ENCODE data around the gene AGO3. TPM values are rescaled to one million over a fixed set of nuclear protein-coding genes. Genes with fewer than 3 reads are reported as not detected.

Gene AGO3
- total and polyA plus RNA-seq, 2 donors (not counting 3 experiments of a cell fraction or from before 2014, with no cell fraction given), result 10.4 to 21.1 TPM

DNA sequence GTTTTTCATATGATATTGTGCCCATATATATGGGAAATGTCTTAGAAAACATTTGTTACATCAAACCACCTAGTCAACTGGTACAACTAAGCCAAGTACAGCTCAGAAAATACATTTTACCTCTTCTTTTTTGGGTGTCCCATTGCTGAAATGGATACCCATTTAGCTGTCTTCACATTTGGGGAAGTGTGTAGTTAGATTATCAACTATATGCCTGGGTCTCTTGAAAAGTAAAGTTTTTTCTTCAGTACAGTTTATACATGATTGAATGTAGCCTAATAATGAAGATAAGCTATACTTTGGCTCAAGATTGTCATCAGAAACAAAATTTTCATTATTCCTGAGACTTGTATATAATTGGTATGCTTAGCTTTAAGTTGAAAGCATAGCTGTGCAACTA is 2.0 kb downstream of the AGO3 start:
- Histone ChIP-seq H3K4me2 (ENCODE audit: insufficient read depth, low read length) (peak overlapping the region; percentile 94), H3K9ac (replicated peaks; ENCODE audit: extremely low read depth, insufficient read depth, low read length) (no peak overlapping the region), H3K36me3 (ENCODE audit: control insufficient read depth in 2 of 2, extremely low read depth in 1 of 2, insufficient read depth in 2 of 2, low read length in 2 of 2) (no peaks in the 10 kb centered on the region), H3K9me3 (replicated peaks; ENCODE audit: control insufficient read depth, insufficient read depth, low read length) (no peaks in the 10 kb centered on the region), H3K27ac (ENCODE audit: insufficient read depth, low read depth, low read length) (no peak overlapping the region), H2AFZ (ENCODE audit: low read depth, low read length) (no peak overlapping the region), H3K4me1 (ENCODE audit: control insufficient read depth, extremely low read depth, insufficient read depth, low read length) (peaks cover 16% of the 10 kb centered on the region), H3K4me3 (replicated peaks in 1 of 3; ENCODE audit: insufficient read depth in 1 of 3, low read depth in 1 of 3, low read length in 3 of 3) (no peak overlapping the region), H3K27me3 (ENCODE audit: control insufficient read depth in 2 of 2, insufficient read depth in 2 of 2, low read length in 2 of 2) (no peaks in the 10 kb centered on the region), H3K9me1 (replicated peaks; ENCODE audit: control insufficient read depth, extremely low read depth, insufficient read depth, low read length) (no peaks in the 10 kb centered on the region), H3K79me2 (ENCODE audit: control insufficient read depth, insufficient read depth, low read length) (peaks cover 55% of the 10 kb centered on the region), H4K20me1 (replicated peaks; ENCODE audit: control insufficient read depth, extremely low read depth, insufficient read depth, low read length) (no peaks in the 10 kb centered on the region)
- DNase-seq (ENCODE audit: low read depth, low spot score) (no peak), FAIRE-seq (no peak)
- dilution Hi-C loops (cut with MboI; ENCODE audit: extremely low pct_ligation_motif_present, low sequenced_read_pairs), result no loop called here
- intact Hi-C loops (cut with micrococcal nuclease), result no loop called here
- no TSS peak for BruUV-seq (replicated peaks)
- CTCF ChIA-PET, result interaction anchor here (0.5 to 1.2 kb wide), 2 partner anchors 9 to 24 kb away, joined by 3 to 4 read pairs; no protein-coding TSS in a partner anchor
- POLR2A ChIA-PET, result no interaction called here
- TF ChIP-seq POLR2A (IDR thresholded peaks at IDR 0.05; ENCODE audit: low read depth, low read length) (no peak), POLR2AphosphoS5 (IDR thresholded peaks at IDR 0.05; ENCODE audit: insufficient read depth, low read depth, low read length) (no peak), GATA2 (IDR thresholded peaks at IDR 0.05; ENCODE audit: insufficient read depth, insufficient read length, low read depth, low read length) (no peak), MYC (IDR thresholded peaks at IDR 0.05; ENCODE audit: low read depth, low read length) (no peak), FOS (IDR thresholded peaks at IDR 0.05; ENCODE audit: borderline replicate concordance, insufficient read depth, low read length) (no peak), JUN (IDR thresholded peaks at IDR 0.05; ENCODE audit: borderline replicate concordance, insufficient read depth, insufficient read length, low read depth) (no peak), EZH2 (IDR thresholded peaks at IDR 0.05; ENCODE audit: borderline replicate concordance, low read depth, low read length, severe bottlenecking) (no peak)
- TF ChIP-seq, protein P1, sequence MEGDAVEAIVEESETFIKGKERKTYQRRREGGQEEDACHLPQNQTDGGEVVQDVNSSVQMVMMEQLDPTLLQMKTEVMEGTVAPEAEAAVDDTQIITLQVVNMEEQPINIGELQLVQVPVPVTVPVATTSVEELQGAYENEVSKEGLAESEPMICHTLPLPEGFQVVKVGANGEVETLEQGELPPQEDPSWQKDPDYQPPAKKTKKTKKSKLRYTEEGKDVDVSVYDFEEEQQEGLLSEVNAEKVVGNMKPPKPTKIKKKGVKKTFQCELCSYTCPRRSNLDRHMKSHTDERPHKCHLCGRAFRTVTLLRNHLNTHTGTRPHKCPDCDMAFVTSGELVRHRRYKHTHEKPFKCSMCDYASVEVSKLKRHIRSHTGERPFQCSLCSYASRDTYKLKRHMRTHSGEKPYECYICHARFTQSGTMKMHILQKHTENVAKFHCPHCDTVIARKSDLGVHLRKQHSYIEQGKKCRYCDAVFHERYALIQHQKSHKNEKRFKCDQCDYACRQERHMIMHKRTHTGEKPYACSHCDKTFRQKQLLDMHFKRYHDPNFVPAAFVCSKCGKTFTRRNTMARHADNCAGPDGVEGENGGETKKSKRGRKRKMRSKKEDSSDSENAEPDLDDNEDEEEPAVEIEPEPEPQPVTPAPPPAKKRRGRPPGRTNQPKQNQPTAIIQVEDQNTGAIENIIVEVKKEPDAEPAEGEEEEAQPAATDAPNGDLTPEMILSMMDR (IDR thresholded peaks at IDR 0.05; ENCODE audit: extremely low read depth in 1 of 2, insufficient read depth in 1 of 2, low read depth in 1 of 2, low read length in 2 of 2), result no peak
- TF ChIP-seq, protein P2, sequence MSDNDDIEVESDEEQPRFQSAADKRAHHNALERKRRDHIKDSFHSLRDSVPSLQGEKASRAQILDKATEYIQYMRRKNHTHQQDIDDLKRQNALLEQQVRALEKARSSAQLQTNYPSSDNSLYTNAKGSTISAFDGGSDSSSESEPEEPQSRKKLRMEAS (IDR thresholded peaks at IDR 0.05; ENCODE audit: insufficient read depth, insufficient read length), result no peak

Data from endothelial cell of umbilical vein (primary cell).